Omental fat pad (tissue), 4 donors: Measurements from ENCODE around the gene ASTN2. TPM values are rescaled to one million over a fixed set of nuclear protein-coding genes. Genes with fewer than 3 reads are reported as not detected.

Experiments used
- ATAC-seq: fragments of 150-250 bp; one replicate; pipeline ENCODE4 v1.9.1; 2016; ENCODE audit warnings: mild to moderate bottlenecking, moderate library complexity; ENCODE audit not compliant: low FRiP score
- DNase-seq: peaks from one replicate; pipeline ENCODE4 v3.0.0-alpha.2; 2019; ENCODE audit warnings: low spot score
- total RNA-seq, 4 donors: library from RNA; depleted of rRNA; stranded (reverse); fragments of >200 nt; gene quantifications; one replicate each; pipeline ENCODE4 v1.1.0, GENCODE V29; 2016
- TF ChIP-seq, protein P1 (sequence below), 3 donors: fragments of 450-650 bp; IDR thresholded peaks; one replicate each; pipeline ENCODE4 v1.5.1; 2016 to 2017; ENCODE audit warnings: antibody characterized with exemption in 3 of 3, mild to moderate bottlenecking in 3 of 3, moderate library complexity in 2 of 3

Gene ASTN2
- total RNA-seq, 4 donors from 2014 or later: 1.1 to 8.4 (median 3.6) TPM

DNA sequence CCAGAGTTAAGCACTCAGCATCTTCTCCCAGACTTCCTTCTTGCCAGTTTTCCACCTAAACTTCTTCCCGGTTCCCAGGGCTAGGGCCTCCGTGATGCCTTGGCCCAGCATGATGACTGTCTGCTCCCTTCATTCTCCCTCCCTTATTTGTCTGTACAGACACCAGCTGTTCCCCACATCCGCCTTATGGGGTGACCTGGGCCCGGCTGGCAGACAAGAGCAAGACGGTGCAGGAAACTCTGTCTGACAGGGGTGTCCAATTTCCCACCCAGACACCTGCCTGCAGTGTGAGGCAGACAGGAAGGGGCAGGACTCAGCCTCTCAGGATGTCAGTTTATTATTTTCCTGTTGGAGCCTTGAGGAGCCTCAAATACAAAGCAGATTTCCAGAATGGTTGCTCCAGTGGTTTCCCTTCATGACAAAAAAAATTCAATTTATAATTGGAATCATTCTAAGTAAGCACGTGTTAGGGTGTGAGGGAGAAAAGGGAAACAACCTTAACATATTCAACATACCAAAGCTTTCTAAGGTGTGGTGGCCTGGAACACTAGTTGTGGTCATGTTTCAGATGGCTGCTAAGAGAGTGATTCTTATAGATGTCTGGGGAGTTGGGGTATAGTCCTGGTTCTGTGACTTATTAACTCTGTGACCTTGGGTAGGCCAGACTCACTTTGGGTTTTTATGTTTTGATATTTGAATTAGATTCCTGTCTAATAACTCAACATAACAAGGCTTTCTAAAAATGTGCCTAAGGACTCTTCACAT is 1026.7 kb downstream of the ASTN2 start:
- TF ChIP-seq, protein P1, sequence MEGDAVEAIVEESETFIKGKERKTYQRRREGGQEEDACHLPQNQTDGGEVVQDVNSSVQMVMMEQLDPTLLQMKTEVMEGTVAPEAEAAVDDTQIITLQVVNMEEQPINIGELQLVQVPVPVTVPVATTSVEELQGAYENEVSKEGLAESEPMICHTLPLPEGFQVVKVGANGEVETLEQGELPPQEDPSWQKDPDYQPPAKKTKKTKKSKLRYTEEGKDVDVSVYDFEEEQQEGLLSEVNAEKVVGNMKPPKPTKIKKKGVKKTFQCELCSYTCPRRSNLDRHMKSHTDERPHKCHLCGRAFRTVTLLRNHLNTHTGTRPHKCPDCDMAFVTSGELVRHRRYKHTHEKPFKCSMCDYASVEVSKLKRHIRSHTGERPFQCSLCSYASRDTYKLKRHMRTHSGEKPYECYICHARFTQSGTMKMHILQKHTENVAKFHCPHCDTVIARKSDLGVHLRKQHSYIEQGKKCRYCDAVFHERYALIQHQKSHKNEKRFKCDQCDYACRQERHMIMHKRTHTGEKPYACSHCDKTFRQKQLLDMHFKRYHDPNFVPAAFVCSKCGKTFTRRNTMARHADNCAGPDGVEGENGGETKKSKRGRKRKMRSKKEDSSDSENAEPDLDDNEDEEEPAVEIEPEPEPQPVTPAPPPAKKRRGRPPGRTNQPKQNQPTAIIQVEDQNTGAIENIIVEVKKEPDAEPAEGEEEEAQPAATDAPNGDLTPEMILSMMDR (IDR thresholded peaks at IDR 0.05): no peak
- DNase-seq (no peak), ATAC-seq (no peak)

DNA sequence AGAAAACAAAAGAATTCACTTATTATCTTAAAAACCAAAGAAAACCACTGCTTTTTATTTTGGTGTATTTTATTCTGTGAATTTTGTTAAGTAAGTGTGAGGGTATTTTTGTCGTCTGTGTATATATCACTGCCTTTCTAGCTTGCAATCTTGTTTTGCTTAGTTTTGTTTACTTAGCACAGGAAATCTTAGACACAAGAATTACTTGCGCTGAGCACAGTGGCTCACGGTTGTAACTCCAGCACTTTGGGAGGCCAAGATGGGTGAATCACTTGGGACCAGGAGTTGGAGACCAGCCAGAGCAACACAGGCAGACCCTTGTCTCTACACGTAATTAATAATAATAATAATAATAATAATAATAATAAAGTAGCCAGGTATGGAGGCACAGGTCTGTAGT is 1030.9 kb downstream of the ASTN2 start:
- DNase-seq (no peak), ATAC-seq (no peak)
- TF ChIP-seq, protein P1 (IDR thresholded peaks at IDR 0.05): no peak

DNA sequence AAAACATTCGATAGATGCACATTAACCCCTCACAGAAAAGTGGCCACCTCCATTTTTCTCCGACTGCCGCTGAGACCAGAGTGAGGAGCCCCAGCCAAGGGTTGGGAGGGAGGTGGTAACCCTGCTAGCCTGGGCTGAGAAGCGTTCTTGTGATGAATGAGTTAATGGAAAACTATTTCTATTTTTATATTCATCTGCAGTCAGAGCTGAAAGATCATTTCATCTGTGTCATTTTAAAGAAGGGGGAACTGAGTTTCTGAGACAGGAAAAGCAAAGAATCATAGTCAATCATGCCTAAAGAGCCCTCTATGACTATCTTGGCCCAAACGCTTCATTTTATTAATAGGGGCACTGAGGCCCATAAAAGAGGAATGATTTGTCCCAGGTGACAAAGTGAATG is 1031.7 kb downstream of the ASTN2 start:
- DNase-seq: no peak
- ATAC-seq: no peak
- TF ChIP-seq, protein P1 (IDR thresholded peaks at IDR 0.05): no peak

DNA sequence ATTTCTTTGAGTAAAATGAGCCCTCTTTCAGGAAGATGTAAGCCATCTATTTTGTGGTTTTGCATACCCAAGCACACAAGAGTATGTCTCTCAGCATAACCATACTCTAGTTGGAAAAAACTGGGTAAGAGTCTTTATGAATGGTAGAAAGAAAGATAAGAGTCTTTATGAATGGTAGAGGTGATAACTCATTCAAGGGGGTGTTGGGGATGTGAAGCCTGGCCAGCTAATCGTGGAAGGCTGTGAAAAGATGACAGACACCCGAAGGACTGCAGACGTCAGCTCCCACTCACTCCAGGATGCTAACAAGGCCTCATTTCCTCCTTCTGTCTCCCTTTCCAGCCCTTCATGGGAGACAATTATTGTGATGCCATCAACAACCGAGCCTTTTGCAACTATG is 1032.8 kb downstream of the ASTN2 start:
- DNase-seq (no peak), ATAC-seq (no peak)
- TF ChIP-seq, protein P1 (IDR thresholded peaks at IDR 0.05): no peak

DNA sequence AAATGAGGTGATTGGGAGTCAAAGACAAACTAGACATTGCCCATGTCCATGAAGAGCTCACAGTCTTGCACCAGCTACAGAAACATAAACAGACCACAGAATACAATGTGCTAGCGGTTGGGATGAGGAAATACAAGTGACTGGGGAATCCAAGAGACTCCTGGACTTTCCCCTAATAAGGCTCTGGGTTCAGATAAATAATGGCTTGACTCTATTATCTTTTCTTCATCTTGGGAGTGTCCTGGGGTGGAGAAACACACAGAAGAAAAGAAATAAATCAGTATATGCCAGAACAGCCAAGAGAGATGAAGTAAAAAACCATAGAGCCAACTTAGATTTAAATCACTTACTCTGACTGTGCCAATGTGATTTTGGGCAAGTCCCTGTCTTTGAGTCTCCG is 1033.5 kb downstream of the ASTN2 start:
- TF ChIP-seq, protein P1 (IDR thresholded peaks at IDR 0.05): no peak
- no peak for ATAC-seq
- DNase-seq: no peak

DNA sequence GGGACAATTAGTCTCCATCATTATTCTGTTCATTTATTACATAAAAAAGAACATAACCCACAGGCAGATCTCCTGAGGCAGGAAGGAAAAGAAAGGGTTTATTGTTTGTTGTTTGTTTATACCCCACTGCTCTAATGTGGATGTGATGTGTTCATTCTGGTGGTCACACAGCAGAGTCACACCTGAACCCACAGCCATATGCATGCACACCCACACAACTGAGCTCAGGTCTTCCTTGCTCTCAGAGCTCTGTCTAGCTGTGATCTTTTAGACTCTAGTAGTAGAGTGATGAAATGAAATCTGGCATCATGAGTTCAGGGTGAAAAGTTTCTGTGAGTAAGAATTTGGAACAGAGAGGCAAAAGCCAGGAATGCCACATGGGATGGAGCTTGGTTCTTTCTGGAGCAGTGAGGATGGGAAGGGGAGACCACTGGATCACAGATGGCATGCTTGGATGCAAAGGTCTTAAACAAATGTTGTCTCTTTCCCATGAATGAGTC is 1034.3 kb downstream of the ASTN2 start:
- DNase-seq: no peak
- ATAC-seq: no peak
- TF ChIP-seq, protein P1 (IDR thresholded peaks at IDR 0.05): no peak

DNA sequence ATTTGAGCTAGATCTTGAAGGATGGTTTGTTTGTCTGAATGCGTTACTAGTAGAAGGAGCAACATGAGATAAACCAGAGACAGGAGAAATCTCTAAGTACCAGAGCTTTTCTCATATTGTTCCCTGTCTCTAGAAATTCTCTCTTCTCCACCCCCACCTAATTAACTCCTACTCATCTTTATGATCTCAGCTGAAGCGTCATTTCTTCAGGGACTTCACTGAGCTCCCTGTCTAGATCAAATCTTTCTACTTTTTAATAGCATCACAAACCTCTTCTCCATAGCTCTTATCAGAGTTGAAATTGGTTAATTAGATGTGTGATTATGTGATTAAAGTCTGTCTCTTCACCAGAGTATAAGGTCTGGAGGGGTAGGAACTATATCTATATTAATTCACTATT is 1035.0 kb downstream of the ASTN2 start:
- DNase-seq: no peak
- no peak for ATAC-seq
- TF ChIP-seq, protein P1 (IDR thresholded peaks at IDR 0.05): no peak
